ENCODE results near the gene AMPH.

DNA sequence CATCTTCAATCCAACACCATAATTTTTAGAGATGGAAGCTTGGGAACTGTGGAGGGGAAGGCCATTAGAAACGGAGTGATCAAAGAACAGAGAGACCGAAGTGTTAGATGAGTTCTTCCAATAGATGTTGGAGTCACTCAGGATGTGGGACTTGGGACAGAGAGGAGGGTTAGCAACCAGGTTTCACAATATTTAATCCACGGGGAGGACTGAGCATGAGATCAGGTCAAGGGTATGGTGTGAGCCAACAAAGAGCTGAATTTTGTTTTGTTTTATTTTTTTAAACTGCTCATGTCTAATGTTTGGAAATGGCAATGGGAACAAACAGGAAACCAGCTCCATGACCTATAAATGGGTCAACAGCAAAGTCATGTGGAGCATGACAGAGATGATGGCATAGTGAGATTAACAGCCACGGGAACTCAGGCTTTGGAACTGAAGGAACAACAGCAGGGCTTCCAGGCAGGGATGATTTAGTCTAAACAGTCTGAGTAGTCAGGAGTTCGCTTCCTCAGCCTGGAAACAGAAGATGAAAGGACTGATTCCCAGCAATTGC is 38.9 kb upstream of the AMPH start:
- no peak for TF ChIP-seq CTCF (IDR thresholded peaks at IDR 0.05)
- no peak for TF ChIP-seq POLR2A (IDR thresholded peaks at IDR 0.05)

Data from thyroid gland (tissue), 4 donors.